CD4-positive, CD25-positive, alpha-beta regulatory T cell (primary cell): ENCODE results near the gene TK2. TPM values are rescaled to one million over a fixed set of nuclear protein-coding genes. Genes with fewer than 3 reads are reported as not detected.
"Not testable (repeated sequence)": the region's sequence is repeated elsewhere in the genome, so short reads cannot be mapped to it uniquely, and the experiment has no call there.

Experiments
- ATAC-seq, 2 donors: fragments of 150-1000 bp; cut with Tn5 transposase; one replicate each; pipeline ENCODE4 v1.10.0; 2021; ENCODE audit warnings: low read depth in 2 of 2, moderate number of reproducible peaks in 2 of 2, moderate library complexity in 1 of 2
- DNase-seq, 3 donors: peaks; one replicate each; pipeline versions ENCODE4 v3.0.0 to v3.0.0-alpha.2; 2012 to 2022; ENCODE audit warnings: mixed read lengths in 1 of 3
- H3K27ac ChIP-seq: one replicate; pipeline ENCODE4 v1.7.0; 2013; ENCODE audit warnings: mild to moderate bottlenecking, low read length; ENCODE audit not compliant: insufficient read depth, poor library complexity, severe bottlenecking
- H3K27me3 ChIP-seq: one replicate; pipeline ENCODE4 v1.7.0; 2013; ENCODE audit warnings: low read length; ENCODE audit not compliant: control insufficient read depth, insufficient read depth
- H3K36me3 ChIP-seq: one replicate; pipeline ENCODE4 v1.7.0; 2013; ENCODE audit warnings: mild to moderate bottlenecking, low read length, moderate library complexity; ENCODE audit not compliant: control insufficient read depth, insufficient read depth
- H3K4me1 ChIP-seq: 2 replicates; pipeline ENCODE4 v1.7.0; 2013; ENCODE audit warnings: mild to moderate bottlenecking, low read length; ENCODE audit not compliant: insufficient read depth, control insufficient read depth, poor library complexity, severe bottlenecking
- H3K4me3 ChIP-seq: one replicate; pipeline ENCODE4 v1.7.0; 2013; ENCODE audit warnings: low read depth, mild to moderate bottlenecking, low read length, moderate library complexity
- H3K9me3 ChIP-seq, 2 experiments: 1 replicate in 1 of 2; 2 replicates in 1 of 2; pipeline ENCODE4 v1.7.0; 2013; ENCODE audit warnings: low read length in 2 of 2, mild to moderate bottlenecking in 1 of 2, moderate library complexity in 1 of 2; ENCODE audit not compliant: control insufficient read depth in 2 of 2
- H3K27ac Mint-ChIP-seq, 3 donors: one replicate each; pipeline ENCODE4 v1.8.0; 2020 to 2022; ENCODE audit warnings: mild to moderate bottlenecking in 3 of 3, mixed read lengths in 3 of 3, moderate library complexity in 2 of 3
- H3K27me3 Mint-ChIP-seq: one replicate; pipeline ENCODE4 v1.8.0; 2022; ENCODE audit warnings: mild to moderate bottlenecking, mixed read lengths
- H3K36me3 Mint-ChIP-seq: one replicate; pipeline ENCODE4 v1.8.0; 2020; ENCODE audit warnings: mixed read lengths
- H3K4me1 Mint-ChIP-seq, 4 donors: one replicate each; pipeline ENCODE4 v1.8.0; 2020 to 2022; ENCODE audit warnings: mixed read lengths in 4 of 4, mild to moderate bottlenecking in 1 of 4
- H3K4me3 Mint-ChIP-seq, 4 donors: one replicate each; pipeline ENCODE4 v1.8.0; 2020 to 2022; ENCODE audit warnings: mild to moderate bottlenecking in 4 of 4, mixed read lengths in 4 of 4, moderate library complexity in 3 of 4
- H3K9me3 Mint-ChIP-seq, 7 donors: one replicate each; pipeline ENCODE4 v1.8.0; 2020 to 2022; ENCODE audit warnings: mixed read lengths in 7 of 7, mild to moderate bottlenecking in 3 of 7, moderate library complexity in 2 of 7
- polyA plus RNA-seq, 4 donors: library from polyadenylated mRNA; unstranded; fragments of 300-500 nt; fragmentation: Illumina TruSeq; gene quantifications; one replicate each; pipeline ENCODE4 v1.2.3, GENCODE V29; 2021
- total RNA-seq: library from RNA; stranded (reverse); gene quantifications from one replicate; pipeline ENCODE4 v1.2.3, GENCODE V29; 2022

TK2 gene
- 8.2 TPM for total RNA-seq
- polyA plus RNA-seq = 1 to 10 TPM; 5.1 to 8.8 (median 7.7) TPM

DNA sequence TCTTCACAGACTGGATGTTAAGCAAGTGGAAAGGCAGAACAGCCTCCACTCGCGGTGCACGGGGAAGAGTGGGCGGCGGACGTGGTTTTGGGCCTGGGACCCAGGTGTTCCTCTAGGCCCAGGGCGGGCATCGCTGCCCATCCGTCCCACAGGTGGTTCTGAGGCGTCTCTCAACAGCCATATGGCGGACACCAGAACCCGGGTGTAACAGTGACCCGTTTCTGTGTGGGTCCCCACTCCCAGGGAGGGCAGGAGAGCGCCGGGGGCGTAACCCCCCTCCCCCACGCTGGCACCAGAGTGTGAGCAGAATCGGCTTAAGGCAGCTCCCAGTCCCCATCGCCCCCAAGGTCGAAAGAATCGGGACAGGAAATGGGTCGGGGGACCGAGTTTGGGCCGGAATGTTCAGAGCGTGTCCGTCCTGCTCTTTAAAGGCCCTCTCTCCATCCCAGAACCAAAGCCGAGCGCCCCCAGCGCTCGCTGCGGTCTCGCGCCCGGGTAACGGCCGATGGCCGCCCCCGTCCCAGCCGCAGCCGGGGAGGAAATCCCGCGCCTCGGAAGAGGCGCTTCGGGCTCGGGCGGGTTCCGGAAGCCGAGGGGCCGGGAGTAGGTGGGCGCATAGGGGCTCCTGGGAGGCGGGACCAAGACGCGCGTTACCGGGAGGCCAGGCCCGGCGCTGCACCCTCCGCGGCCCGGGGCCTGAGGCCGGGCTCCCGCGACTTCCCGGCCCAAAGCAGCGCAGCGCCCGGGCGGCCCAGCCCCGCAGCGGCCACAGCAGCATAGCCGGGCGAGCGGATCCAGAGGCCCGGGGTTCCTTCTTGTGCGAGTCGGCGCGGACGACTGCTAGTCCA lies at the start of gene TK2:
TSS of gene TK2 (minus strand) at position 839 of the 848 bp plus-strand sequence. CDS start at position 778, 61 bp downstream.
- H3K4me1 ChIP-seq = peaks cover 59% of the 10 kb centered on the region
- Mint-ChIP-seq H3K36me3 (peaks cover 2% of the 10 kb centered on the region), H3K27ac (peak within 1 kb of the TSS; percentile 85 to 89 (median 87)), H3K9me3 (no peaks in the 10 kb centered on the region), H3K4me3 (peak within 1 kb of the TSS; percentile 97 to 99 (median 98)), H3K27me3 (no peaks in the 10 kb centered on the region), H3K4me1 (peaks cover 32 to 74% (median 52%) of the 10 kb centered on the region in 4 donors)
- H3K36me3 ChIP-seq = no peaks in the 10 kb centered on the region
- DNase-seq = peak; percentile 50 to 57 (median 57)
- no peaks in the 10 kb centered on the region for H3K27me3 ChIP-seq
- peak within 1 kb of the TSS; percentile 84 for H3K4me3 ChIP-seq
- H3K27ac ChIP-seq = peak within 1 kb of the TSS; percentile 88
- ATAC-seq = peak in 1 of 2 donors; percentile 9
- no peaks in the 10 kb centered on the region for H3K9me3 ChIP-seq

DNA sequence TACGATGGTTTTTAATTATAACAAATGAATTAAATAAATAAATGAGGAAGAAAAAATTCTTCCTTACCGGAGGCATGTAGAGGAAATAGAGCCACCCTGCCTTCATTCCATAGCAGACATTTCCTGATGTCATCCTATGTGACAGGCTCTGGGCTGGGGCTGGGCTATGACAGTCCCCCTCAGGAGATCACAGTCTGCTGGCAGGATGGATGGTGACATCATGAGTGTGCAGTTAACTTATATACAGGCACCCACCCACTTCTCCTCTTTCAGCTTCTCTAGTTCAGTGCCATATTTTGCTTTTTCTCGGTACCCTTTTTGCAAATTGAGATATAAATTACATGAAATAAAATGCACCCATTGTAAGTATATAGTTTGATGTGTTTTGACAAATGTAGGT lies 48.2 kb upstream of the TK2 start:
- H3K27ac ChIP-seq = no peak overlapping the region
- Mint-ChIP-seq H3K9me3 (peaks cover 0 to 4% (median 1%) of the 10 kb centered on the region in 7 donors), H3K27me3 (no peaks in the 10 kb centered on the region), H3K4me3 (peak overlapping the region in 3 of 4 donors; percentile 36 to 55 (median 38)), H3K4me1 (peaks cover 13 to 50% (median 27%) of the 10 kb centered on the region in 4 donors), H3K27ac (peak overlapping the region; percentile 74 to 80 (median 77)), H3K36me3 (no peaks in the 10 kb centered on the region)
- no peaks in the 10 kb centered on the region for H3K36me3 ChIP-seq
- DNase-seq (peak in 1 of 3 donors; percentile 75), ATAC-seq (peak; percentile 31 to 41)
- peaks cover 27% of the 10 kb centered on the region for H3K4me1 ChIP-seq
- no peak overlapping the region for H3K4me3 ChIP-seq
- H3K27me3 ChIP-seq = no peaks in the 10 kb centered on the region
- no peaks in the 10 kb centered on the region for H3K9me3 ChIP-seq

DNA sequence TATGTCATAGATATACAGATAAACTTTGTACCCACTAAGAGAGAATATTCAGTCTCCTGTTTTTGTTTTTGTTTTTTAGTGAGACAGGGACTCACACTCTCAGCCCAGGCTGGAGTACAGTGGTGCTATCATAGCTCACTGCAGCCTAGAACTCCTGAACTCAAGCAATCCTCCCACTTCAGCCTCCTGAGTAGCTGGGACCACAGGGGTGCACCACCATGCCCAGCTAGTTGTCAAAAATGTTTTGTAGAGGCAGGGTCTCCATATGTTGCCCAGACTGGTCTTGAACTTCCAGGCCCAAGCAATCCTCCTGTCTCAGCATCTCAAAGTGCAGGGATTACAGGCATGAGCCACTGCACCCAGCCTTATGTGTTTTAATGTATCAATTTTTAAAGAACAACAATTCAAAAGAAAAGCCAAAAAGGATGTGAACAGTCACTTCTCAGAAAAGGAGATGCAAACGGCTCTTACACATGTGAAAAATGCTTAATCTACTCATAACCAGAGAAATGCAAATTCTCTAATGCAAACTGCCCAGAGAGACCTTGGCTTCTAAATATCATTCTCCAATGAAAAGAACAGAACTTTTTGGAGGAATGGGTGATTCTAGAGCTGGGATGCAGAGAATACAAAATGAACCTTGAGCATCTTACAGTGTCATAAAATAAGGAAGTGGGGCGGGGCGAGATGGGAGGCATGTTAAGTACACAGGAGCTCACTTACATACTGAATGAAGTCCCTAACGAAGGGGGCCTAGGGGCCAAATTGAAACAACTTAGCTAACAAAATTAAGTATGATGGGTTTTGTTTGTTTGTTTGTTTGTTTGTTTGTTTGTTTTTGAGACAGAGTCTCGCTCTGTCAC lies 47.3 kb upstream of the TK2 start:
- Mint-ChIP-seq H3K9me3 (peaks cover 0 to 4% (median 1%) of the 10 kb centered on the region in 7 donors), H3K4me3 (peak overlapping the region; percentile 30 to 76 (median 60)), H3K27me3 (no peaks in the 10 kb centered on the region), H3K27ac (peak overlapping the region; percentile 72 to 96 (median 74)), H3K36me3 (no peaks in the 10 kb centered on the region), H3K4me1 (peaks cover 13 to 45% (median 25%) of the 10 kb centered on the region in 4 donors)
- Histone ChIP-seq H3K36me3 (no peaks in the 10 kb centered on the region), H3K9me3 (no peaks in the 10 kb centered on the region), H3K27me3 (no peaks in the 10 kb centered on the region), H3K27ac (peak overlapping the region; percentile 50), H3K4me1 (peaks cover 27% of the 10 kb centered on the region), H3K4me3 (peak overlapping the region; percentile 44)
- DNase-seq = peak in 1 of 3 donors; percentile 86
- ATAC-seq = peak; percentile 65 to 76

DNA sequence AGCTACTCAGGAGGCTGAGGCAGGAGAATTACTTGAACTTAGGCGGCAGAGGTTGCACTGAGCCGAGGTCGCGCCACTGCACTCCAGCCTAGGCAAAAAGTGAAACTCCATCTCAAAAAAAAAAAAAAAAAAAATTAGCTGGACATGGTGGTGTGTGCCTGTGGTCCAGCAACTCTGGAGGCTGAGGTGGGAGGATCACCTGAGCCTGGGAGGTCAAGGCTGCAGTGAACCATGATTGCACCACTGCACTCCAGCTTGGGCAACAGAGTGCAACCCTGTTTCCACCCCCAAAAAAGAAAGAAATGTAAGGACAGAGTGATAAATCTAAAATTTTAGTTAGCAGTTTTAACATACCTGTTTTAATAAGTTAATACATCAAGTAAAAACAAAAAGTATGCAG lies 46.6 kb upstream of the TK2 start:
- H3K4me1 ChIP-seq = peaks cover 27% of the 10 kb centered on the region
- H3K36me3 Mint-ChIP-seq, H3K9me3 ChIP-seq, H3K27me3 ChIP-seq, H3K27me3 Mint-ChIP-seq, H3K4me3 ChIP-seq, ATAC-seq, H3K36me3 ChIP-seq, DNase-seq, H3K9me3 Mint-ChIP-seq, H3K27ac ChIP-seq: not testable (repeated sequence)
- peaks cover 13 to 45% (median 25%) of the 10 kb centered on the region in 4 donors for H3K4me1 Mint-ChIP-seq
- H3K27ac Mint-ChIP-seq = peak overlapping the region; percentile 72 to 96 (median 74)
- peak overlapping the region in 1 of 4 donors; percentile 63 for H3K4me3 Mint-ChIP-seq

GRCh38 chr16:66594739-66595138 lies 44.8 kb upstream of the TK2 start:
- peaks cover 17 to 44% (median 27%) of the 10 kb centered on the region in 4 donors for H3K4me1 Mint-ChIP-seq

DNA sequence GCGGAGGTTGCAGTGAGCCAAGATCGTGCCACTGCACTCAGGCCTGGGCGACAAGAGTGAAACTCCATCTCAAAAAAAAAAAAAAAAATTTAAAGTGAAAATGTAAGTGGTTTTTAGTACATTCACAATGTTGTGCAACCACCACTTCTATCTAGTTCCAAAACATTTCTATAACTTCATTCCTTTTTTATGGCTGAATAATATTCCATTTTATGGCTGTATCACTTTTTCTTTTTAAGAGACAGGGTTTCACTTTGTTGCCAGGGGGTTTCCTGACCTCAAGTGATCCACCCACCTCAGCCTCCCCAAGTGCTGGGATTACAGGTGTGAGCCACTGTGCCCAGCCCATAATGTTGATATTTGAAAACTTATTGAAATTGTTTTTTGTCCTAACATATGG lies 42.9 kb upstream of the TK2 start:
- no peaks in the 10 kb centered on the region for H3K36me3 ChIP-seq
- H3K4me3 Mint-ChIP-seq = no peak overlapping the region
- no peak overlapping the region for H3K27ac ChIP-seq
- no peaks in the 10 kb centered on the region for H3K9me3 ChIP-seq
- H3K27me3 ChIP-seq = no peaks in the 10 kb centered on the region
- H3K4me1 ChIP-seq = peaks cover 27% of the 10 kb centered on the region
- no peaks in the 10 kb centered on the region for H3K36me3 Mint-ChIP-seq
- DNase-seq = no peak
- H3K9me3 Mint-ChIP-seq = peaks cover 0 to 1% (median 0%) of the 10 kb centered on the region in 7 donors
- H3K27me3 Mint-ChIP-seq = no peaks in the 10 kb centered on the region
- ATAC-seq = no peak
- no peak overlapping the region for H3K27ac Mint-ChIP-seq
- no peak overlapping the region for H3K4me3 ChIP-seq
- peaks cover 15 to 41% (median 24%) of the 10 kb centered on the region in 4 donors for H3K4me1 Mint-ChIP-seq

More at GRCh38 chr16:66594739-66595138, 44.8 kb upstream of the TK2 start:
- Histone ChIP-seq H3K27me3 (no peaks in the 10 kb centered on the region), H3K9me3 (no peaks in the 10 kb centered on the region), H3K27ac (no peak overlapping the region), H3K4me3 (no peak overlapping the region), H3K36me3 (no peaks in the 10 kb centered on the region), H3K4me1 (peaks cover 38% of the 10 kb centered on the region)
- no peaks in the 10 kb centered on the region for H3K27me3 Mint-ChIP-seq
- ATAC-seq (no peak), DNase-seq (no peak)
- H3K9me3 Mint-ChIP-seq = peaks cover 0 to 1% (median 0%) of the 10 kb centered on the region in 7 donors
- no peak overlapping the region for H3K27ac Mint-ChIP-seq
- no peaks in the 10 kb centered on the region for H3K36me3 Mint-ChIP-seq
- H3K4me3 Mint-ChIP-seq = peak overlapping the region in 1 of 4 donors; percentile 2

DNA sequence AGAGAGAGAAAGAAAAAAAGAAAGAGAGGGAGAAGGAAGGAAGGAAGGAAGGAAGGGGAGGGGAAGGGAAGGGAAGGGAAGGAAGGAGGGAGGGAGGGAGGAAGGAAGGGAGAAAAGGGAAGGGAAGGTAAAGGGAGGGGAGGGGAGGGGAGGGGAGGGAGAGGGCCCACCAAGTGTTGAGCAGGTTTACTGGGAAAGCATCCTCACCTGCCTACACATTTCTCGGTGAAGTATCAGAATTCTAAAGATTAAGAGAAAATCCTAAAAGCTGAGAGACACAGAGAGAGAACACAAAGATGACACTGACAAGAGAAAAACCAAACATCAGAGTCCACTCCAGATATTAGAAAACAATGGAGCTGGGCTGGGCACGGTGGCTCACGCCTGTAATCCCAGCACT lies 42.3 kb upstream of the TK2 start:
- Histone ChIP-seq H3K4me1 (peaks cover 23% of the 10 kb centered on the region), H3K9me3 (no peaks in the 10 kb centered on the region), H3K27ac (no peak overlapping the region), H3K27me3 (no peaks in the 10 kb centered on the region), H3K36me3 (no peaks in the 10 kb centered on the region), H3K4me3 (no peak overlapping the region)
- H3K4me1 Mint-ChIP-seq = peaks cover 11 to 40% (median 20%) of the 10 kb centered on the region in 4 donors
- DNase-seq (no peak), ATAC-seq (no peak)
- no peaks in the 10 kb centered on the region for H3K36me3 Mint-ChIP-seq
- peaks cover 0 to 1% (median 0%) of the 10 kb centered on the region in 7 donors for H3K9me3 Mint-ChIP-seq
- no peak overlapping the region for H3K27ac Mint-ChIP-seq
- no peak overlapping the region for H3K4me3 Mint-ChIP-seq
- H3K27me3 Mint-ChIP-seq = no peaks in the 10 kb centered on the region
